Activated CD8-positive, alpha-beta memory T cell treated with anti-CD3 and anti-CD28 coated beads, Interleukin-2, amount 50 U/mL, for 1 hour (primary cell): ENCODE measurements around the gene MOB2.

ENCODE experiments used
- DNase-seq: peaks from one replicate; pipeline ENCODE4 v3.0.0-alpha.2; 2020; ENCODE audit errors: extremely low read depth

Gene MOB2

GRCh38 chr11:1487091-1487850 is 692 bp upstream of the MOB2 start:
- no peak for DNase-seq

- DNase-seq, result no peak
These were observed 1.1 kb downstream of the MOB2 start for GRCh38 chr11:1485504-1485885.

GRCh38 chr11:1484695-1485503 is 1.7 kb downstream of the MOB2 start:
- no peak for DNase-seq

GRCh38 chr11:1484061-1484671 is 2.4 kb downstream of the MOB2 start:
- DNase-seq, result no peak

- DNase-seq, result no peak
These were observed 3.1 kb downstream of the MOB2 start for GRCh38 chr11:1483445-1483961.

- DNase-seq, result no peak
These were observed 3.8 kb downstream of the MOB2 start for GRCh38 chr11:1482581-1483444.

- no peak for DNase-seq
These were observed 4.6 kb downstream of the MOB2 start for GRCh38 chr11:1481861-1482441.

- DNase-seq, result no peak
These were observed 5.1 kb downstream of the MOB2 start for GRCh38 chr11:1481483-1481825.

- DNase-seq, result no peak
These were observed 5.8 kb downstream of the MOB2 start for GRCh38 chr11:1480555-1481482.

- DNase-seq, result no peak
These were observed 6.4 kb downstream of the MOB2 start for GRCh38 chr11:1480191-1480554.

- DNase-seq, result no peak
These were observed 6.9 kb downstream of the MOB2 start for GRCh38 chr11:1479678-1480118.

- no peak for DNase-seq
These were observed 7.4 kb downstream of the MOB2 start for GRCh38 chr11:1479006-1479677.

- DNase-seq, result no peak
These were observed 8.0 kb downstream of the MOB2 start for GRCh38 chr11:1478544-1478943.

- no peak for DNase-seq
These were observed 8.6 kb downstream of the MOB2 start for GRCh38 chr11:1478011-1478410.

GRCh38 chr11:1476940-1477736 is 9.4 kb downstream of the MOB2 start:
- no peak for DNase-seq

- no peak for DNase-seq
These were observed 10.7 kb downstream of the MOB2 start for GRCh38 chr11:1475841-1476240.

- DNase-seq, result no peak
These were observed 12.8 kb downstream of the MOB2 start for GRCh38 chr11:1473786-1474185.

- no peak for DNase-seq
These were observed 13.5 kb downstream of the MOB2 start for GRCh38 chr11:1473011-1473628.
